Thyroid gland (tissue), 4 donors: ENCODE data around the gene SLC8B1. TPM values are rescaled to one million over a fixed set of nuclear protein-coding genes. Genes with fewer than 3 reads are reported as not detected.

ENCODE experiments used
- DNase-seq, 2 donors: peaks; one replicate each; pipeline ENCODE4 v3.0.0-alpha.2; 2019
- H3K27ac ChIP-seq, 3 donors: fragments of 200-600 bp; sonication (generic); 1 replicate in 2 of 3; 2 replicates in 1 of 3; pipeline ENCODE4 v1.5.1; 2016 to 2019; ENCODE audit warnings: mild to moderate bottlenecking in 1 of 3, moderate library complexity in 1 of 3
- H3K27me3 ChIP-seq: fragments of 200-600 bp; sonication (generic); one replicate; pipeline ENCODE4 v1.5.1; 2019
- H3K36me3 ChIP-seq, 2 donors: fragments of 200-600 bp; sonication (generic); one replicate each; pipeline ENCODE4 v1.5.1; 2016 to 2019
- H3K4me1 ChIP-seq, 2 donors: fragments of 200-600 bp; sonication (generic); one replicate each; pipeline ENCODE4 v1.5.1; 2017 to 2019
- H3K4me3 ChIP-seq, 3 donors: fragments of 200-600 bp; sonication (generic); replicated peaks in 1 of 3; 1 replicate in 2 of 3; 2 replicates in 1 of 3; pipeline ENCODE4 v1.5.1; 2016; ENCODE audit warnings: mild to moderate bottlenecking in 1 of 3
- H3K9me3 ChIP-seq: fragments of 200-600 bp; sonication (generic); one replicate; pipeline ENCODE4 v1.5.1; 2017
- CTCF ChIP-seq, 6 experiments: fragments of 200-600 bp in 3 of 6; fragments of 450-650 bp in 3 of 6; sonication (generic) in 3 of 6; IDR thresholded peaks; one replicate each; pipeline ENCODE4 v1.5.1; 2016 to 2019; ENCODE audit warnings: antibody characterized with exemption in 6 of 6, mild to moderate bottlenecking in 2 of 6, inconsistent platforms in 1 of 6, moderate library complexity in 1 of 6
- POLR2A ChIP-seq, 2 donors: fragments of 450-650 bp; IDR thresholded peaks; one replicate each; pipeline ENCODE4 v1.6.1; 2017; ENCODE audit warnings: antibody characterized with exemption in 2 of 2, mild to moderate bottlenecking in 2 of 2, moderate library complexity in 1 of 2
- WGBS, 2 donors: methylation state at CpG; one replicate each; pipeline ENCODE4 v1.1.5; 2017; 5-methylcytosine and 5-hydroxymethylcytosine counted together
- intact Hi-C: fragments of 100-400 bp; cut with DNase I; formaldehyde crosslinking; loops from one replicate; pipeline ENCODE4 v1.15.1; 2023
- total RNA-seq, 4 donors: library from RNA; depleted of rRNA; stranded (reverse); fragments of >200 nt; gene quantifications; one replicate each; pipeline ENCODE4 v1.2.3, GENCODE V29; 2016

The SLC8B1 gene
- total RNA-seq, 4 donors from 2014 or later: 23.3 to 50.5 (median 30.7) TPM

GRCh38 chr12:113347892-113348291 lies 13.0 kb upstream of the SLC8B1 start:
- H3K4me3 ChIP-seq: no peak overlapping the region
- no peak for TF ChIP-seq POLR2A (IDR thresholded peaks at IDR 0.05)
- TF ChIP-seq CTCF (IDR thresholded peaks at IDR 0.05): no peak
- no peaks in the 10 kb centered on the region for H3K9me3 ChIP-seq
- no peaks in the 10 kb centered on the region for H3K4me1 ChIP-seq
- no peak for DNase-seq
- no peaks in the 10 kb centered on the region for H3K36me3 ChIP-seq
- intact Hi-C loops: no loop called here
- WGBS, 2 donors: 80 to 92% methylated on average over 2 of the region's 2 CpGs
- no peaks in the 10 kb centered on the region for H3K27me3 ChIP-seq
- no peak overlapping the region for H3K27ac ChIP-seq

GRCh38 chr12:113347107-113347506 lies 12.2 kb upstream of the SLC8B1 start:
- TF ChIP-seq CTCF (IDR thresholded peaks at IDR 0.05): no peak
- no peak for TF ChIP-seq POLR2A (IDR thresholded peaks at IDR 0.05)
- H3K9me3 ChIP-seq: no peaks in the 10 kb centered on the region
- no peaks in the 10 kb centered on the region for H3K4me1 ChIP-seq
- H3K27ac ChIP-seq: no peak overlapping the region
- whole genome bisulfite sequencing, 2 donors: 92 to 95% methylated on average over 3 of the region's 3 CpGs
- DNase-seq: no peak
- no peaks in the 10 kb centered on the region for H3K27me3 ChIP-seq
- H3K36me3 ChIP-seq: no peaks in the 10 kb centered on the region
- H3K4me3 ChIP-seq: no peak overlapping the region
- intact Hi-C loops: no loop called here

GRCh38 chr12:113346353-113346752 lies 11.4 kb upstream of the SLC8B1 start:
- no peak for DNase-seq
- 86 to 92% methylated on average over 5 of the region's 5 CpGs for WGBS, 2 donors
- Histone ChIP-seq H3K36me3 (no peaks in the 10 kb centered on the region), H3K4me1 (no peaks in the 10 kb centered on the region), H3K27ac (no peak overlapping the region), H3K27me3 (no peaks in the 10 kb centered on the region), H3K4me3 (no peak overlapping the region), H3K9me3 (no peaks in the 10 kb centered on the region)
- intact Hi-C loops: no loop called here
- no peak for TF ChIP-seq CTCF (IDR thresholded peaks at IDR 0.05)

- no peak overlapping the region for H3K27ac ChIP-seq
- no peak overlapping the region for H3K4me3 ChIP-seq
- no peaks in the 10 kb centered on the region for H3K27me3 ChIP-seq
- DNase-seq: no peak
- H3K4me1 ChIP-seq: no peaks in the 10 kb centered on the region
- no peaks in the 10 kb centered on the region for H3K9me3 ChIP-seq
- intact Hi-C loops: no loop called here
- TF ChIP-seq CTCF (IDR thresholded peaks at IDR 0.05): no peak
- TF ChIP-seq POLR2A (IDR thresholded peaks at IDR 0.05): no peak
- H3K36me3 ChIP-seq: no peaks in the 10 kb centered on the region
- 93 to 94% methylated on average over 6 of the region's 6 CpGs for WGBS, 2 donors
These were observed 10.4 kb upstream of the SLC8B1 start for GRCh38 chr12:113345318-113345717.

- no peaks in the 10 kb centered on the region for H3K4me1 ChIP-seq
- H3K36me3 ChIP-seq: no peaks in the 10 kb centered on the region
- 82 to 86% methylated on average over 6 of the region's 6 CpGs for WGBS, 2 donors
- no peak overlapping the region for H3K4me3 ChIP-seq
- no peak for TF ChIP-seq POLR2A (IDR thresholded peaks at IDR 0.05)
- no peak for TF ChIP-seq CTCF (IDR thresholded peaks at IDR 0.05)
- no peaks in the 10 kb centered on the region for H3K9me3 ChIP-seq
- no peaks in the 10 kb centered on the region for H3K27me3 ChIP-seq
- DNase-seq: no peak
- intact Hi-C loops: no loop called here
- H3K27ac ChIP-seq: no peak overlapping the region
These were observed 6.6 kb upstream of the SLC8B1 start for GRCh38 chr12:113341535-113341934.
